Hepatocyte (in vitro differentiated cells): ENCODE results near the gene ADA.

Source experiments
- EZH2 ChIP-seq: fragments of 200-600 bp; sonication (generic); IDR thresholded peaks from 2 replicates; pipeline ENCODE4 v1.6.1; 2016; ENCODE audit warnings: antibody characterized with exemption, mild to moderate bottlenecking, borderline replicate concordance
- EZH2phosphoT487 ChIP-seq: fragments of 200-600 bp; sonication (generic); IDR thresholded peaks from one replicate; pipeline ENCODE4 v1.6.1; 2018; ENCODE audit warnings: antibody characterized with exemption, mild to moderate bottlenecking, low read depth, moderate library complexity; ENCODE audit not compliant: unreplicated experiment, severe bottlenecking
- TF ChIP-seq, protein P1 (sequence below): fragments of 200-600 bp; sonication (generic); IDR thresholded peaks from 2 replicates; pipeline ENCODE4 v1.5.1; 2016; ENCODE audit warnings: antibody characterized with exemption, mild to moderate bottlenecking; ENCODE audit not compliant: poor library complexity

DNA sequence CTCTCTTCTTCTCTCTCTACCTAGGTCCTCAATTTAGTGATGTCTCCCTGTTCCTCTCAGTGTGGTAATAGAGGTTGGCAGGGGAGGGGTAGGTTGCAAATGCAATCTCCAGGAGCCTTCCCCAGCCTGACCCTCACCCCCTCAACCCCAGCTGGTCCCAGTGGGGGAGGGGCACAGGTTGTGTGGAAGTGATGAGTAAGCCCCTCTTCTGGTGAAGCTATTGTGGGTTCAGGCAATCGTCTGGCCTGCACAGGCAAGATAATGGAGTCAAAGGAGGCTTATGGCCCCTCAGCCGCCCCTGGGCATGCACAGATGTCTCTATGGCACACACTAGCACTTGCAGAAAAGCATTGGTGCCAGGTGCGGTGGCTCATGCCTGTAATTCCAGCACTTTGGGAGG lies 10.8 kb upstream of the ADA start:
- TF ChIP-seq, protein P1, sequence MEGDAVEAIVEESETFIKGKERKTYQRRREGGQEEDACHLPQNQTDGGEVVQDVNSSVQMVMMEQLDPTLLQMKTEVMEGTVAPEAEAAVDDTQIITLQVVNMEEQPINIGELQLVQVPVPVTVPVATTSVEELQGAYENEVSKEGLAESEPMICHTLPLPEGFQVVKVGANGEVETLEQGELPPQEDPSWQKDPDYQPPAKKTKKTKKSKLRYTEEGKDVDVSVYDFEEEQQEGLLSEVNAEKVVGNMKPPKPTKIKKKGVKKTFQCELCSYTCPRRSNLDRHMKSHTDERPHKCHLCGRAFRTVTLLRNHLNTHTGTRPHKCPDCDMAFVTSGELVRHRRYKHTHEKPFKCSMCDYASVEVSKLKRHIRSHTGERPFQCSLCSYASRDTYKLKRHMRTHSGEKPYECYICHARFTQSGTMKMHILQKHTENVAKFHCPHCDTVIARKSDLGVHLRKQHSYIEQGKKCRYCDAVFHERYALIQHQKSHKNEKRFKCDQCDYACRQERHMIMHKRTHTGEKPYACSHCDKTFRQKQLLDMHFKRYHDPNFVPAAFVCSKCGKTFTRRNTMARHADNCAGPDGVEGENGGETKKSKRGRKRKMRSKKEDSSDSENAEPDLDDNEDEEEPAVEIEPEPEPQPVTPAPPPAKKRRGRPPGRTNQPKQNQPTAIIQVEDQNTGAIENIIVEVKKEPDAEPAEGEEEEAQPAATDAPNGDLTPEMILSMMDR = no peak
- TF ChIP-seq EZH2 (no peak), EZH2phosphoT487 (no peak)
